OCI-LY1 (cell line): ENCODE measurements around the gene EXOC1L.

Experiments
- EZH2 ChIP-seq: fragments of 200-600 bp; sonication (generic), shearing (Covaris generic); IDR thresholded peaks from 2 replicates; pipeline ENCODE4 v1.8.0; 2017; ENCODE audit warnings: borderline replicate concordance, mixed run types, mild to moderate bottlenecking, antibody characterized with exemption, low read length, moderate library complexity, mixed read lengths
- TF ChIP-seq, protein P1 (sequence below): fragments of 200-600 bp; sonication (generic), shearing (Covaris generic); IDR thresholded peaks from 2 replicates; pipeline ENCODE4 v1.5.1; 2017; ENCODE audit warnings: mild to moderate bottlenecking, antibody characterized with exemption, low read length, moderate library complexity, mixed read lengths

DNA sequence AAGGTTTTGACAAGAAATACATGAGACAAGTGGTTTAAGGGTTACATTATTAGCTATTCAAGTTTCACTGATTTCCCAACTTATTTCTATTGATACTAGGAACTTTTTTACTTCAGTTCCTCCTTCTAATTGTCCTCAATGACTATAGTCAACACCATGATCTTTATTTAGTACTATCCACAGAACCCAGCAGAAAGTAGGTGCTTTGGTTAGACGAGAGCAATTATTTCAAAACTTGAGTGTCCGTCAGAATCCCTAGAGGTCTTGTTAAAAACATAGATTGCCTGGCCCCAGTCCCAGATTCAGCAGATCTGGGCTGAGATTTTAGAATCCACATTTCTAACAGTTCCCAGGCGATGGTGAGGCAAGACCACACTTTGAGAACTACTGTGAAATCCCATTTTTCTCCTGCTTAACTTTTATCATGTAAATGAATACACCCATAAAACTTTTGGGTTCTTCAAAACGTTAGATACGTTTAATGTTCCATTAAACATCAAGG is 51.8 kb downstream of the EXOC1L start:
- TF ChIP-seq, protein P1, sequence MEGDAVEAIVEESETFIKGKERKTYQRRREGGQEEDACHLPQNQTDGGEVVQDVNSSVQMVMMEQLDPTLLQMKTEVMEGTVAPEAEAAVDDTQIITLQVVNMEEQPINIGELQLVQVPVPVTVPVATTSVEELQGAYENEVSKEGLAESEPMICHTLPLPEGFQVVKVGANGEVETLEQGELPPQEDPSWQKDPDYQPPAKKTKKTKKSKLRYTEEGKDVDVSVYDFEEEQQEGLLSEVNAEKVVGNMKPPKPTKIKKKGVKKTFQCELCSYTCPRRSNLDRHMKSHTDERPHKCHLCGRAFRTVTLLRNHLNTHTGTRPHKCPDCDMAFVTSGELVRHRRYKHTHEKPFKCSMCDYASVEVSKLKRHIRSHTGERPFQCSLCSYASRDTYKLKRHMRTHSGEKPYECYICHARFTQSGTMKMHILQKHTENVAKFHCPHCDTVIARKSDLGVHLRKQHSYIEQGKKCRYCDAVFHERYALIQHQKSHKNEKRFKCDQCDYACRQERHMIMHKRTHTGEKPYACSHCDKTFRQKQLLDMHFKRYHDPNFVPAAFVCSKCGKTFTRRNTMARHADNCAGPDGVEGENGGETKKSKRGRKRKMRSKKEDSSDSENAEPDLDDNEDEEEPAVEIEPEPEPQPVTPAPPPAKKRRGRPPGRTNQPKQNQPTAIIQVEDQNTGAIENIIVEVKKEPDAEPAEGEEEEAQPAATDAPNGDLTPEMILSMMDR, result no peak
- no peak for TF ChIP-seq EZH2
